A549 (cell line): Measurements from ENCODE around the gene PLSCR2. TPM values are rescaled to one million over a fixed set of nuclear protein-coding genes. Genes with fewer than 3 reads are reported as not detected.
"Not testable (repeated sequence)": the region's sequence is repeated elsewhere in the genome, so short reads cannot be mapped to it uniquely, and the experiment has no call there.

Experiments used
- ATAC-seq, 2 experiments: fragments of 200-7000 bp in 1 of 2; fragments of >200 bp in 1 of 2; cut with Nextera tagmentation in 1 of 2; cut with Tn5 transposase in 1 of 2; 3 replicates each; pipeline versions ENCODE4 v1.8.0 to v1.9.1; 2018 to 2020; ENCODE audit warnings: mild to moderate bottlenecking in 1 of 2, moderate library complexity in 1 of 2
- CTCF ChIA-PET: fragments of 300-600 bp; sonication (Branson Sonifier 250); formaldehyde crosslinking; extraction: SDS; loops from one replicate; lab custom pipeline; 2021; ENCODE audit warnings: antibody characterized with exemption, inconsistent platforms; lab: Yijun Ruan, JAX
- POLR2A ChIA-PET: fragments of 350-600 bp; formaldehyde crosslinking; extraction: SDS; loops from one replicate; lab custom pipeline; 2021; ENCODE audit warnings: antibody characterized with exemption, inconsistent platforms; lab: Yijun Ruan, JAX
- DNase-seq, 2 experiments: peaks; one replicate each; pipeline versions ENCODE4 v3.0.0 to v3.0.0-alpha.2; 2011 to 2016; ENCODE audit warnings: low read depth in 1 of 2, low spot score in 1 of 2
- FAIRE-seq: peaks from 2 replicates; lab custom pipeline; 2011; peaks lifted over from hg19 to GRCh38; lab: Jason Lieb, UNC
- H3K27ac ChIP-seq, 2 experiments: fragments of >200 bp; sonication (Bioruptor Twin); formaldehyde crosslinking; 3 replicates each; pipeline ENCODE4 v1.5.1; 2016 to 2017
- H3K4me1 ChIP-seq: fragments of >200 bp; sonication (Bioruptor Twin); formaldehyde crosslinking; 3 replicates; pipeline ENCODE4 v1.6.1; 2016
- H3K4me2 ChIP-seq: fragments of >200 bp; sonication (Bioruptor Twin); formaldehyde crosslinking; 3 replicates; pipeline ENCODE4 v1.6.1; 2016
- H3K4me3 ChIP-seq: fragments of >200 bp; sonication (Bioruptor Twin); formaldehyde crosslinking; 3 replicates; pipeline ENCODE4 v1.5.1; 2016
- H3K9me3 ChIP-seq: fragments of >200 bp; sonication (Bioruptor Twin); formaldehyde crosslinking; 3 replicates; pipeline ENCODE4 v1.6.1; 2016
- BHLHE40 ChIP-seq: IDR thresholded peaks from 2 replicates; pipeline ENCODE4 v1.6.1; 2012; ENCODE audit warnings: low read depth, low read length, inconsistent platforms
- CBX8 ChIP-seq: fragments of 200-600 bp; sonication (generic); IDR thresholded peaks from 2 replicates; pipeline ENCODE4 v1.6.1; 2016
- CEBPB ChIP-seq, 2 experiments: fragments of >200 bp in 1 of 2; sonication (Bioruptor Twin) in 1 of 2; formaldehyde crosslinking in 1 of 2; IDR thresholded peaks; 2 replicates each; pipeline ENCODE4 v1.6.1; 2012 to 2016
- CHD4 ChIP-seq: fragments of 200-600 bp; sonication (generic); IDR thresholded peaks from 2 replicates; pipeline ENCODE4 v1.6.1; 2016; ENCODE audit warnings: antibody characterized with exemption, mild to moderate bottlenecking, borderline replicate concordance
- EP300 ChIP-seq, 2 experiments: fragments of >200 bp; sonication (Bioruptor Twin); formaldehyde crosslinking; IDR thresholded peaks; 2 replicates in 1 of 2; 3 replicates in 1 of 2; pipeline ENCODE4 v1.6.1; 2016 to 2017
- GATA3 ChIP-seq: IDR thresholded peaks from 2 replicates; pipeline ENCODE4 v1.6.1; 2012; ENCODE audit warnings: borderline replicate concordance
- HDAC2 ChIP-seq: fragments of 200-600 bp; sonication (generic); IDR thresholded peaks from 2 replicates; pipeline ENCODE4 v1.6.1; 2016
- HEYL ChIP-seq: fragments of 250-450 bp; sonication (Bioruptor Pico); IDR thresholded peaks from 2 replicates; pipeline ENCODE4 v1.8.0; 2021; ENCODE audit warnings: mild to moderate bottlenecking, moderate library complexity
- HOXA7 ChIP-seq: fragments of 250-450 bp; sonication (Bioruptor Pico); IDR thresholded peaks from 2 replicates; pipeline ENCODE4 v1.5.0; 2020; ENCODE audit warnings: mild to moderate bottlenecking, moderate library complexity
- HOXB5 ChIP-seq: fragments of 250-450 bp; sonication (Bioruptor Pico); IDR thresholded peaks from 2 replicates; pipeline ENCODE4 v1.5.0; 2020; ENCODE audit warnings: mild to moderate bottlenecking, moderate library complexity
- KDM1A ChIP-seq: fragments of 200-600 bp; sonication (generic); IDR thresholded peaks from 2 replicates; pipeline ENCODE4 v1.6.1; 2016; ENCODE audit warnings: low read depth, mild to moderate bottlenecking
- MAFK ChIP-seq: fragments of 450-650 bp; IDR thresholded peaks from 2 replicates; pipeline ENCODE4 v1.6.1; 2014; ENCODE audit not compliant: partially characterized antibody
- MAZ ChIP-seq: fragments of 150-350 bp; IDR thresholded peaks from 2 replicates; pipeline ENCODE4 v1.6.1; 2014; ENCODE audit warnings: antibody characterized with exemption, low read depth, low read length, borderline replicate concordance
- POLR2A ChIP-seq: IDR thresholded peaks from 2 replicates; pipeline ENCODE4 v1.6.1; 2012; ENCODE audit warnings: mild to moderate bottlenecking, low read length
- POLR2AphosphoS2 ChIP-seq: conservative IDR thresholded peaks from 2 replicates; pipeline ENCODE4 v1.6.1; 2012; ENCODE audit warnings: low read length, improper control_type of control experiment, inconsistent platforms
- RCOR1 ChIP-seq: fragments of 150-350 bp; IDR thresholded peaks from 2 replicates; pipeline ENCODE4 v1.6.1; 2014; ENCODE audit warnings: antibody characterized with exemption, low read length, low read depth
- RNF2 ChIP-seq: fragments of 200-600 bp; sonication (generic); IDR thresholded peaks from 2 replicates; pipeline ENCODE4 v1.6.1; 2016; ENCODE audit warnings: low read depth, mild to moderate bottlenecking, antibody characterized with exemption, moderate library complexity, borderline replicate concordance
- TP53 ChIP-seq: fragments of 250-450 bp; sonication (Bioruptor Pico); IDR thresholded peaks from 2 replicates; pipeline ENCODE4 v1.5.0; 2021; ENCODE audit warnings: mild to moderate bottlenecking, moderate library complexity
- ZFP36 ChIP-seq: fragments of 450-650 bp; IDR thresholded peaks from 2 replicates; pipeline ENCODE4 v1.6.1; 2014; ENCODE audit warnings: borderline replicate concordance; ENCODE audit not compliant: partially characterized antibody
- WGBS: methylation state at CpG from one replicate; pipeline ENCODE4 v1.1.6; 2017; ENCODE audit errors: missing lambda C conversion rate; 5-methylcytosine and 5-hydroxymethylcytosine counted together
- polyA plus RNA-seq, 4 experiments: library from polyadenylated mRNA; depleted of rRNA in 3 of 4; stranded (reverse); fragments of >200 nt; fragmentation: RNase III in 1 of 4; extraction: RNeasy Plus Mini Kit Qiagen cat#74134 plus additional on column Dnase treatment in 1 of 4; gene quantifications; 2 replicates in 3 of 4; 3 replicates in 1 of 4; pipeline ENCODE4 v1.2.3, GENCODE V29; 2011 to 2017
- TF ChIP-seq, protein P1 (sequence below): IDR thresholded peaks from 2 replicates; pipeline ENCODE4 v1.6.1; 2012; ENCODE audit warnings: low read depth, borderline replicate concordance
- TF ChIP-seq, protein P2 (sequence below): fragments of 150-350 bp; IDR thresholded peaks from 2 replicates; pipeline ENCODE4 v1.6.1; 2014; ENCODE audit warnings: low read depth, mild to moderate bottlenecking, low read length
- TF ChIP-seq, protein P3 (sequence below): IDR thresholded peaks from 2 replicates; pipeline ENCODE4 v1.6.1; 2012

Gene PLSCR2
- polyA plus RNA-seq, 2 of the 4 experiments (the other 2 are of a cell fraction), result 0.10 TPM; not detected in 1

DNA sequence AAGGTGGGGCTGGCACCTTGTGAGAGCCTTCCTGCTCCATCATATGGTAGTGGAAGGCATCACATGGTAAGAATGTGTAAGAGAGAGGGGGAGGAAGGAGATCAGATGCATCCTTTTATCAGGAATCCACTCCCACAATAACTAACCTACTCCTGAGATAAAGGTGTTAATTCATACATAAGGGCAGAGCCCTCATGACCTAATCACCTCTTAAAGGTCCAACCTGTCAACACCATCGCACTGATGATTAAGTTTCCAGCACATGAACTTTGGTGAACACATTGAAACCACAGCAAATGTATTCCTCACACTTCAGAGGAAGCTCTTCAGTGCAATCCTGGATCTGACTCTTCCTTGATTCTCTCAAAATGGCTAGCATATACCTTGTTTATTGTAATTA, 55.4 kb downstream of the PLSCR2 start:
- DNase-seq (no peak), FAIRE-seq (peak; percentile 7), ATAC-seq (no peak)
- TF ChIP-seq GATA3, result no peak
- TF ChIP-seq, protein P1, sequence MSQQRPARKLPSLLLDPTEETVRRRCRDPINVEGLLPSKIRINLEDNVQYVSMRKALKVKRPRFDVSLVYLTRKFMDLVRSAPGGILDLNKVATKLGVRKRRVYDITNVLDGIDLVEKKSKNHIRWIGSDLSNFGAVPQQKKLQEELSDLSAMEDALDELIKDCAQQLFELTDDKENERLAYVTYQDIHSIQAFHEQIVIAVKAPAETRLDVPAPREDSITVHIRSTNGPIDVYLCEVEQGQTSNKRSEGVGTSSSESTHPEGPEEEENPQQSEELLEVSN, result no peak
- TF ChIP-seq ZFP36, result no peak
- no peak for TF ChIP-seq CHD4
- no peak for TF ChIP-seq HOXB5 (CRISPR knock-in tag)
- TF ChIP-seq BHLHE40, result no peak
- TF ChIP-seq CEBPB (IDR thresholded peaks at IDR 0.05), result no peak
- TF ChIP-seq TP53 (CRISPR knock-in tag), result no peak
- TF ChIP-seq KDM1A, result no peak
- no peak for TF ChIP-seq EP300 (IDR thresholded peaks at IDR 0.05)
- TF ChIP-seq, protein P2, sequence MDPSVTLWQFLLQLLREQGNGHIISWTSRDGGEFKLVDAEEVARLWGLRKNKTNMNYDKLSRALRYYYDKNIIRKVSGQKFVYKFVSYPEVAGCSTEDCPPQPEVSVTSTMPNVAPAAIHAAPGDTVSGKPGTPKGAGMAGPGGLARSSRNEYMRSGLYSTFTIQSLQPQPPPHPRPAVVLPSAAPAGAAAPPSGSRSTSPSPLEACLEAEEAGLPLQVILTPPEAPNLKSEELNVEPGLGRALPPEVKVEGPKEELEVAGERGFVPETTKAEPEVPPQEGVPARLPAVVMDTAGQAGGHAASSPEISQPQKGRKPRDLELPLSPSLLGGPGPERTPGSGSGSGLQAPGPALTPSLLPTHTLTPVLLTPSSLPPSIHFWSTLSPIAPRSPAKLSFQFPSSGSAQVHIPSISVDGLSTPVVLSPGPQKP, result no peak
- no peak for TF ChIP-seq MAFK
- no peak for TF ChIP-seq POLR2AphosphoS2
- no peak for TF ChIP-seq HDAC2
- no peak overlapping the region for H3K4me3 ChIP-seq
- WGBS, result 23% methylated on average over 1 of the region's 1 CpG
- H3K4me2 ChIP-seq, result no peak overlapping the region
- H3K9me3 ChIP-seq, result peaks cover 13% of the 10 kb centered on the region
- POLR2A ChIA-PET, result no interaction called here
- H3K27ac ChIP-seq, result no peak overlapping the region
- CTCF ChIA-PET, result no interaction called here
- no peaks in the 10 kb centered on the region for H3K4me1 ChIP-seq

DNA sequence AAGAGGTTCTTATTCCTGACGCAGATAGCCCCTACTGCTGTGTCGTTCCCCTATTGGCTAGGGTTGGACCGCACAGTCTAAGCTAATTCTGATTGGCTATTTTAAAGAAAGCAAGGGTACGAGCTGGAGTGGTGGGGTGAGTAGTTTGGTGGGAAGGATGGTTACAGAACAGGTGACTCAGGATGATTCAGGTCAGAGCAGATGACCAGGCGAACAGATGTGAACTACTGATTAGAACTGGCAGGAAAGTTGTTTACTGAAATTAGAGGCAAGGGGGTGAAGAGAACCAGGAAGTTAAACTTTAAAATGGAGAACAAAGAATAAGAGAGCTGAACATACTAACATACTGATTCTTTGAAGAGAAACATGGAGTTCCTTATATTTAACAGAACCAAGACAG, 56.6 kb downstream of the PLSCR2 start:
- H3K4me2 ChIP-seq, ATAC-seq, DNase-seq, H3K4me3 ChIP-seq, H3K27ac ChIP-seq, CTCF ChIA-PET, FAIRE-seq, POLR2A ChIA-PET, H3K4me1 ChIP-seq: not testable (repeated sequence)
- H3K9me3 ChIP-seq, result peaks cover 13% of the 10 kb centered on the region
- WGBS, result 83% methylated on average over 5 of the region's 5 CpGs

DNA sequence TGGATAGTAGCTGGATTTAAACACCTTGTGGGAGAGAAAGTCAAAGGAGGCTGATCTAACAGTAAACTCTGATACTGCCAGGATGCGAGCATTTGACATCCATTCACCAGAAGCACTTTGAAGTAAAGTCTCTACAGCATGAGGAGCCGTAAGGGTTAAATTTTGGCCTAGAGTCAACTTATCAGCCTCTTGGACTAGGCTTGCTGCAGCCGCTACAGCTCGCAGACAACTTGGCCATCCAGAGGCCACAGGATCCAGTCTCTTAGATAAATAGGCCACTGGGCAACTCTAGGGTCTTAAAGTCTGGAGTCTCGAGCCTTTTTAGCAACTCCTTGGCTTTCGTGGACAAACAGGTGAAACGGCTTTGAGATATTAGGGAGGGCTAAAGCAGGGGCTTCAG, 61.4 kb downstream of the PLSCR2 start:
- TF ChIP-seq MAZ (no peak), POLR2A (no peak), CBX8 (no peak), KDM1A (no peak), RCOR1 (no peak), RNF2 (no peak), HEYL (CRISPR knock-in tag) (no peak), HOXA7 (CRISPR knock-in tag) (no peak)
- TF ChIP-seq, protein P3, sequence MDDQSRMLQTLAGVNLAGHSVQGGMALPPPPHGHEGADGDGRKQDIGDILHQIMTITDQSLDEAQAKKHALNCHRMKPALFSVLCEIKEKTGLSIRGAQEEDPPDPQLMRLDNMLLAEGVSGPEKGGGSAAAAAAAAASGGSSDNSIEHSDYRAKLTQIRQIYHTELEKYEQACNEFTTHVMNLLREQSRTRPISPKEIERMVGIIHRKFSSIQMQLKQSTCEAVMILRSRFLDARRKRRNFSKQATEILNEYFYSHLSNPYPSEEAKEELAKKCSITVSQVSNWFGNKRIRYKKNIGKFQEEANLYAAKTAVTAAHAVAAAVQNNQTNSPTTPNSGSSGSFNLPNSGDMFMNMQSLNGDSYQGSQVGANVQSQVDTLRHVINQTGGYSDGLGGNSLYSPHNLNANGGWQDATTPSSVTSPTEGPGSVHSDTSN, result no peak
- Histone ChIP-seq H3K4me1 (no peaks in the 10 kb centered on the region), H3K4me2 (no peak overlapping the region), H3K9me3 (peaks cover 12% of the 10 kb centered on the region), H3K4me3 (no peak overlapping the region), H3K27ac (no peak overlapping the region)
- ATAC-seq, result no peak
- 80% methylated on average over 7 of the region's 7 CpGs for WGBS
- ChIA-PET POLR2A (no interaction called here), CTCF (no interaction called here)
- no peak for DNase-seq
- FAIRE-seq, result no peak
